GM18909 (cell line): ENCODE measurements around the gene OR4N2.
"Not testable (repeated sequence)": the region's sequence is repeated elsewhere in the genome, so short reads cannot be mapped to it uniquely, and the experiment has no call there.

Source experiments
- ATAC-seq: cut with Tn5 transposase; IDR thresholded peaks from one replicate; pipeline ENCODE4 v1.9.1; 2021; ENCODE audit warnings: mild to moderate bottlenecking; ENCODE audit not compliant: unreplicated experiment, poor library complexity

OR4N2 gene

GRCh38 chr14:19803470-19803869 lies at the start of gene OR4N2:
Gene OR4N2 (plus strand): TSS chr14:19803770. CDS start chr14:19827449, 23,679 bp downstream.
- ATAC-seq = not testable (repeated sequence)

- ATAC-seq = no peak
Measured at GRCh38 chr14:19754172-19754571, 49.4 kb upstream of the OR4N2 start.

- not testable (repeated sequence) for ATAC-seq
Measured at GRCh38 chr14:19771491-19771890, 32.1 kb upstream of the OR4N2 start.

- no peak for ATAC-seq
Measured at GRCh38 chr14:19771895-19772430, 31.6 kb upstream of the OR4N2 start.

- ATAC-seq = not testable (repeated sequence)
Measured at GRCh38 chr14:19772454-19772853, 31.1 kb upstream of the OR4N2 start.

GRCh38 chr14:19773204-19773603 lies 30.4 kb upstream of the OR4N2 start, which contains the start of gene OR4M1:
Gene OR4M1 (plus strand): TSS chr14:19773504. CDS start chr14:19780323, 6,819 bp downstream.
- not testable (repeated sequence) for ATAC-seq

GRCh38 chr14:19775587-19775986 lies 28.0 kb upstream of the OR4N2 start:
- no peak for ATAC-seq

GRCh38 chr14:19785848-19786247 lies 17.7 kb upstream of the OR4N2 start:
- not testable (repeated sequence) for ATAC-seq

- ATAC-seq = not testable (repeated sequence)
Measured at GRCh38 chr14:19787318-19787717, 16.3 kb upstream of the OR4N2 start.

GRCh38 chr14:19788150-19788549 lies 15.4 kb upstream of the OR4N2 start:
- ATAC-seq = not testable (repeated sequence)

- ATAC-seq = not testable (repeated sequence)
Measured at GRCh38 chr14:19796520-19797108, 7.0 kb upstream of the OR4N2 start.

GRCh38 chr14:19799880-19800279 lies 3.7 kb upstream of the OR4N2 start:
- no peak for ATAC-seq

- no peak for ATAC-seq
Measured at GRCh38 chr14:19800282-19801117, 3.1 kb upstream of the OR4N2 start.

GRCh38 chr14:19801118-19801464 lies 2.5 kb upstream of the OR4N2 start:
- no peak for ATAC-seq

- not testable (repeated sequence) for ATAC-seq
Measured at GRCh38 chr14:19813171-19813920, 9.8 kb downstream of the OR4N2 start.

- not testable (repeated sequence) for ATAC-seq
Measured at GRCh38 chr14:19819879-19820278, 16.3 kb downstream of the OR4N2 start.

- ATAC-seq = not testable (repeated sequence)
Measured at GRCh38 chr14:19821016-19821415, 17.4 kb downstream of the OR4N2 start.

- ATAC-seq = no peak
Measured at GRCh38 chr14:19823178-19823577, 19.6 kb downstream of the OR4N2 start.

GRCh38 chr14:19823765-19824164 lies 20.2 kb downstream of the OR4N2 start:
- ATAC-seq = no peak

- not testable (repeated sequence) for ATAC-seq
Measured at GRCh38 chr14:19827626-19828244, 24.2 kb downstream of the OR4N2 start.
